H1 (cell line): ENCODE measurements around the gene PLCL1. TPM values are rescaled to one million over a fixed set of nuclear protein-coding genes. Genes with fewer than 3 reads are reported as not detected.

Experiments used
- CEBPB ChIP-seq: IDR thresholded peaks from 2 replicates; pipeline ENCODE4 v1.6.1; 2012; ENCODE audit warnings: low read depth, low read length
- EZH2 ChIP-seq: fragments of 200-600 bp; sonication (generic); IDR thresholded peaks from 2 replicates; pipeline ENCODE4 v1.7.1; 2012; ENCODE audit warnings: low read depth, mild to moderate bottlenecking, moderate library complexity, low read length, inconsistent platforms; ENCODE audit not compliant: severe bottlenecking
- GABPA ChIP-seq: IDR thresholded peaks from 2 replicates; pipeline ENCODE4 v1.6.1; 2011; ENCODE audit warnings: mild to moderate bottlenecking, low read length, moderate library complexity, borderline replicate concordance; ENCODE audit not compliant: insufficient read depth
- JUND ChIP-seq: IDR thresholded peaks from 2 replicates; pipeline ENCODE4 v1.6.1; 2011; ENCODE audit warnings: mild to moderate bottlenecking, improper control_type of control experiment, low read length
- SIX5 ChIP-seq: IDR thresholded peaks from 2 replicates; pipeline ENCODE4 v1.6.1; 2011; ENCODE audit warnings: mild to moderate bottlenecking, low read depth, low read length
- SP2 ChIP-seq: IDR thresholded peaks from 2 replicates; pipeline ENCODE4 v1.6.1; 2012; ENCODE audit warnings: mild to moderate bottlenecking, low read length, inconsistent platforms
- YY1 ChIP-seq: IDR thresholded peaks from 2 replicates; pipeline ENCODE4 v1.6.1; 2011; ENCODE audit warnings: low read depth, mild to moderate bottlenecking, low read length
- ZNF274 ChIP-seq: IDR thresholded peaks from 2 replicates; pipeline ENCODE4 v1.7.0; 2012; ENCODE audit warnings: low read length, borderline replicate concordance; ENCODE audit errors: extremely low read depth
- polyA plus RNA-seq, 7 experiments: library from polyadenylated mRNA; depleted of rRNA in 3 of 7; stranded (reverse) in 5 of 7; unstranded in 2 of 7; fragments of >200 nt in 5 of 7; fragments of 200-250 nt in 2 of 7; gene quantifications; 1 replicate in 5 of 7; 2 replicates in 1 of 7; 4 replicates in 1 of 7; pipeline versions ENCODE4 v1.2.1 to v1.2.3, GENCODE V29; 2011 to 2013; ENCODE audit warnings: missing spikeins in 2 of 7, mixed read lengths in 2 of 7
- total RNA-seq: library from RNA; stranded (reverse); fragmentation: NEBNext Ultra II Directional; extraction: Animal tissue kit (Norgen Biotek cat#: 25700); gene quantifications from 2 replicates; pipeline ENCODE4 v1.2.1, GENCODE V29; 2021

PLCL1 gene
- total and polyA plus RNA-seq, 2 of the 8 experiments (the other 6 are each of a cell fraction or from before 2014, with no cell fraction given), result not detected

- TF ChIP-seq GABPA, result no peak
- TF ChIP-seq JUND, result no peak
- no peak for TF ChIP-seq ZNF274
- TF ChIP-seq EZH2, result no peak
- TF ChIP-seq CEBPB, result no peak
- no peak for TF ChIP-seq YY1
- TF ChIP-seq SIX5, result no peak
- TF ChIP-seq SP2, result no peak
These were observed 200.8 kb downstream of the PLCL1 start (continued) for GRCh38 chr2:198004921-198005829.
